CD4-positive, alpha-beta T cell treated with Interleukin-15 for 4 hours (primary cell): Measurements from ENCODE around the gene ZBTB46.
A peak's percentile ranks its signal among the peaks of the same experiment; 100 is the strongest.
"Not testable (repeated sequence)": the region's sequence is repeated elsewhere in the genome, so short reads cannot be mapped to it uniquely, and the experiment has no call there.

ENCODE experiments used
- DNase-seq: peaks from one replicate; pipeline ENCODE4 v3.0.0-alpha.2; 2020; ENCODE audit warnings: low spot score

Gene ZBTB46

GRCh38 chr20:63787302-63787701 lies 43.8 kb downstream of the ZBTB46 start:
- no peak for DNase-seq

GRCh38 chr20:63785691-63786131 lies 45.4 kb downstream of the ZBTB46 start:
- no peak for DNase-seq

GRCh38 chr20:63783970-63784369 lies 47.1 kb downstream of the ZBTB46 start:
- DNase-seq: no peak

GRCh38 chr20:63782521-63782971 lies 48.5 kb downstream of the ZBTB46 start:
- no peak for DNase-seq

- DNase-seq: peak; percentile 86
These were observed 49.0 kb downstream of the ZBTB46 start for GRCh38 chr20:63782051-63782471.

- no peak for DNase-seq
These were observed 49.9 kb downstream of the ZBTB46 start for GRCh38 chr20:63781181-63781580.

GRCh38 chr20:63778857-63779256 lies 52.2 kb downstream of the ZBTB46 start:
- DNase-seq: no peak

- no peak for DNase-seq
These were observed 52.9 kb downstream of the ZBTB46 start for GRCh38 chr20:63778034-63778752.

- DNase-seq: no peak
These were observed 53.5 kb downstream of the ZBTB46 start for GRCh38 chr20:63777614-63778013.

- DNase-seq: not testable (repeated sequence)
These were observed 54.2 kb downstream of the ZBTB46 start for GRCh38 chr20:63776875-63777274.

GRCh38 chr20:63775096-63775978 lies 55.7 kb downstream of the ZBTB46 start:
- DNase-seq: no peak

- DNase-seq: no peak
These were observed 56.8 kb downstream of the ZBTB46 start for GRCh38 chr20:63774306-63774705.

- DNase-seq: no peak
These were observed 57.4 kb downstream of the ZBTB46 start for GRCh38 chr20:63773571-63774241.

GRCh38 chr20:63772781-63773518 lies 58.1 kb downstream of the ZBTB46 start:
- DNase-seq: no peak

- no peak for DNase-seq
These were observed 59.9 kb downstream of the ZBTB46 start for GRCh38 chr20:63771046-63771707.

- DNase-seq: no peak
These were observed 61.1 kb downstream of the ZBTB46 start for GRCh38 chr20:63769891-63770474.

GRCh38 chr20:63768591-63769515 lies 62.2 kb downstream of the ZBTB46 start:
- no peak for DNase-seq

- DNase-seq: no peak
These were observed 63.2 kb downstream of the ZBTB46 start for GRCh38 chr20:63767886-63768285.

GRCh38 chr20:63767456-63767855 lies 63.6 kb downstream of the ZBTB46 start:
- no peak for DNase-seq
